SKM-1 treated with dmso at 0.1 percent for 144 hours (cell line): ENCODE results near the gene PRICKLE3.
A peak's percentile ranks its signal among the peaks of the same experiment; 100 is the strongest.
"Not testable (repeated sequence)": the region's sequence is repeated elsewhere in the genome, so short reads cannot be mapped to it uniquely, and the experiment has no call there.

ENCODE experiments used
- DNase-seq: peaks from one replicate; lab custom pipeline; 2025; ENCODE audit not compliant: unreplicated experiment; lab: John Stamatoyannopoulos, UW

Gene PRICKLE3

DNA sequence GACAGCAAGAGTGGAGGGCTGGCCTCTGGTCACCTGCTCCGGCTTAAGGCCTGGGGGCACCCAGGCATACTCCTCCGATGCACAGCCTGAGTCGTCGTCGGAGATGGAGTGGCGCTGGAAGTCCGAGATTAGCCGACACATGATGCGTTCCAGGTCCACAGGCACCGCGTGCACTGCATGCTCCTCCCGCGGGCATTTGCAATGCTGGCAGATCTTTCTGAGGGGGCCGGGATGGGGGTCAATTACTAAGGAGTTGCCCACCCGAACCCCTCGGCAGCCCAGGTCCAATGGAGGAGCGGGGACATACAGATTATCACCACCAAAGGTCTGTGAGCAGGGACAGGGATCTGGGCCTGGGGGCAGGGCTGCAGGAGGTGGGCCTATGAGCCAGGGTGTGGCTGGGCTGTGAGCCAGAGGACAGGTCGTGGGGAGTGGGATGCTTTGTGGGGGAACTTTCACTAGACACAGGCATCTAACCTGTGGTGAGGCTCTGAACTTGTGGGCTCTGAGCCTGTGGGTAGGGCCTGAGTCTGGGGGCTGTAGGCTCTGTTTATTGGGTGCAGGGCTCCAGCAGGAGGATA is 2.4 kb downstream of the PRICKLE3 start:
- no peak for DNase-seq

DNA sequence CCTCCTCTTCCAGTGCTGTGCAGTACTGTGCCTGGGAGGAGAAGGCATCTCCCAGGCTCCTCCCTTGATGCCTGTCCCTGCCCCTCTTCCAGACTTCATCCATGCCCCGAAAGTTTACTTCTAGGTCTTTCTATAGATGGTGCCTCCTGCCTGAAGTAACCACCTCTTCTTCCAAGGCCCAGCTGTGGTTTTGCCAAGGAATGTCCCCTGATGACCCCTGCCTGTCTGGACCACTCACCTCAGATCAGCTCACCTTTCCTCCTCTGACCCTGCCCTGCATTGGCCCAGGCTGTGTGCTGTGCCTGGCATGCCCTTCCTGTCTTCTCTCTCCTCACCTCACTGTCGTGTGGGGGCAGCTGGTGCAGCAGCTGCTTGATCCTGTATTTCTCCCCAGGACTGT is 6.8 kb downstream of the PRICKLE3 start:
- DNase-seq, result no peak

GRCh38 chrX:49178537-49178936 is 7.6 kb downstream of the PRICKLE3 start:
- DNase-seq, result no peak

- no peak for DNase-seq
Observed at GRCh38 chrX:49177873-49178480, 8.2 kb downstream of the PRICKLE3 start.

- DNase-seq, result no peak
Observed at GRCh38 chrX:49177338-49177833, 8.8 kb downstream of the PRICKLE3 start.

- peak; percentile 35 for DNase-seq
Observed at GRCh38 chrX:49176421-49177326, 9.5 kb downstream of the PRICKLE3 start.

GRCh38 chrX:49175435-49176274 is 10.5 kb downstream of the PRICKLE3 start:
- DNase-seq, result no peak

GRCh38 chrX:49174723-49175122 is 11.4 kb downstream of the PRICKLE3 start:
- no peak for DNase-seq

DNA sequence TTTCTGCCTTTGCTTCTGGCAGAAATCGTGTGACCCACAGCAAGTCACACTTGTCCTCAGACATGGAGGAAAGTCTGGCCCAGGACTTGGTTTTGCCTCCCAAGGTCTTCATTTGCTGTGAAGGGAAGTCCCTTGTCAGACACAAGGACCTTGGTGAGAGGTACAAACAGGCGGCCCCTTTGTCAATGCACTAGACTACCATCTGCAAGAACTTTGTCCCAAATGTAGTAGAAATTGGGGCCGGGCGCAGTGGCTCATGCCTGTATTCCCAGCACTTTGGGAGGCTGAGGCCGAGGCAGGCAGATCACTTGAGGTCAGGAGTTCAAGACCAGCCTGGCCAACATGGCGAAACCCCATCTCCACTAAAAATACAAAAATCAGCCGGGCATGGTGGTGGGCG is 12.6 kb downstream of the PRICKLE3 start:
- not testable (repeated sequence) for DNase-seq

GRCh38 chrX:49172280-49172780 is 13.8 kb downstream of the PRICKLE3 start:
- peak; percentile 12 for DNase-seq

DNA sequence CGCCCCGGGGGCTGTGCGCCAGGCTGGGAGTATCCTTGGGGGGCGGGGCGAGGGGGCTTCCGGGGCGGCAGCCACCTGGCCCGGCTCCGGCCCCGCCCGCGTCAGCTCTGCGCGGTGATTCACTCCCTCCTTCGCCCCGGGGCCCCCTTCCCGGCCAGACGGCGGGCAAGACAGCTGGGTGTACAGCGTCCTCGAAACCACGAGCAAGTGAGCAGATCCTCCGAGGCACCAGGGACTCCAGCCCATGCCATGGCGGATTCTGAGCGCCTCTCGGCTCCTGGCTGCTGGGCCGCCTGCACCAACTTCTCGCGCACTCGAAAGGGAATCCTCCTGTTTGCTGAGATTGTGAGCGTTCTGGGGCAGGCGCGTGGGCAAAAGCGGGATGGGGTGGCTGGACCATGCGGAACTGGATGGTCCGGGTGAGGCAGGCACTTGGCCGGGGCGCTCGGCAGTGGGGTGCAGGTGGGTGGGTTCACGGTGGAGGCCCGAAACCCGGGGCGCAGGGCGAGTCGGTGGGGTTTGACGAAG is 14.4 kb downstream of the PRICKLE3 start, which contains the start of gene PLP2:
Gene PLP2 (plus strand): TSS at position 147 of the 528 bp plus-strand sequence. CDS start 103 bp downstream, at position 250.
- peak; percentile 11 for DNase-seq

DNA sequence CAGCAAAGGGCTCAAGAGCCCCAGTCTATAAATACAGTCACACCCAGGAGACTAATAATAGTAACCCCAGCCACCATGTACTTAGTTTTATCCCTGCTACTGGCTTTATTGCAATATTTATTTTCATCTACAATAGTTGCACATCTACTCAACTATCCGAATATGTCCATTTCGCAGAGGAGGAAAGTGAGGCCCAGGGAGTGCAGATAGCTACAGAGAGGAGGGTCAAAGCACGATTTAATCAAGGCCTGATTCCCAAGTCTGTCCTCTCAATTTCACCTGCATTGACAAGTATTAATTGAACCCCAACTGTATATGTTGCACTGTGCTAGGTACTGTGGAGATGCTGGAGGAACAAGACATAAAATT is 18.4 kb downstream of the PRICKLE3 start:
- DNase-seq, result no peak

GRCh38 chrX:49166914-49167739 is 19.0 kb downstream of the PRICKLE3 start:
- DNase-seq, result peak; percentile 86

DNA sequence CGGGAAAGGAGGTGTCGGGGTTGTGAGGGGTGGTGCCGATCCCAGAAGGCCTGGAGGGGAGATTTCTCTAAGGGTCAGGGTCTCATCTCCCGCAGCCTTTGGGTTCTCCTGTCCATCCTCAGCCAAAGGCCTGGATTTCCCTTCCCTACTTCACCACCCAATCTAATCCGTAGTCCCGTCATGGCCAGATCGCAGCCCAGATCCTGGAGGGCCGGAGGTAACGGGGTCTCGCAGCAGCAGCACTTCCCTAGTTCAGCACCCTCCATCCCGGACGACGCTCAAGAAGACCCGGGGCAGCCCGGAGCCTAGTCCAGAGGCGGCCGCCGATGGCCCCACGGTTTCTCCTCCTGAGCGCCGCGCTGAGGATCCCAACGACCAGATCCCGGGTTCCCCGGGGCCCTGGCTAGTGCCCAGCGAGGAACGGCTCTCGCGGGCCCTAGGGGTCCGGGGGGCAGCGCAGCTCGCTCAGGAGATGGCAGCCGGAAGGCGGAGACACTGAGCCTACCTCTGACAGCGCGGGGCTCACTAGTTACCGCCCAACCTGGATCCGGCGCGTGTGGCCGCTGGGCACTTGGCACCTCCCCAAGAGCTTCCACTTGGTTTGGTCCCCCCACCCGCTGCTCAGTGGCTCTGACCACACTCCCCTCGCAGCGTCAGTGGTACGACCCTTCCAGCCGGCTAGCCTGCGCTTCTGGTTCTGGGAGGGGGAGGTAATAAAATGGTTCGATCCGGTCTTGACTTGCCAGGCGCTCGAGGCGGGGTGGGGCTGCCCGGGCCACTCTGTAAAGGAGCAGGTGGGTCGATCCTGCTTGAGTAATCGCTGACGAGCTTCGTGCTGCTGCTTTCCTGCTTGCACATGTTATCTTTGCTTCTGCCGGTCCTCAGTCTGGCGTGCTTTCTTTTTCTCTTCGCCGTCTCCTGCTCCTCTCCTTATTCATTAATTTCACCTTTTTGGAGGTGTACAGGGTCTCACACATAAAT is 20.0 kb downstream of the PRICKLE3 start:
- DNase-seq, result peak; percentile 57

- no peak for DNase-seq
Observed at GRCh38 chrX:49164589-49165360, 21.4 kb downstream of the PRICKLE3 start.

GRCh38 chrX:49163555-49164419 is 22.4 kb downstream of the PRICKLE3 start:
- peak; percentile 66 for DNase-seq

DNA sequence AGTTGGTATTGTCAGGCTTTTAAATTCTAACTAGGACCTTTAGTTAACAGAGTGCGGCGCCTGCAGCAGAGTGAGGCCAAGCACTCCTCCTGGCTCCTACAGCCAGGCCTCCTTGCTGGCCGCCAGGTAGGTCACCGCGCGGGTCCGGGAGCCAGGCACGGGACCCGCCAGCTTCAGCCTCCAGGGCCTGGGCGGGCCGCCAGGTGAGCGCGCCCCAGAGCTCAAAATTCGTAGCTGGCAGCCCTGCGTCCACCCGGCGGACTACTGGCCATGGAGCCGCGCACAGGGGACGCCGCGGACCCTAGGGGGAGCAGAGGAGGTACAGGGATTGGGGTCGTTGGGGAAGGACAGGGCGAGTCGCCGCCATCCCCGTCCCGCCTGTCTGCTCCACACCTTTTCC is 23.6 kb downstream of the PRICKLE3 start, which contains the start of gene MAGIX:
Gene MAGIX (plus strand): TSS at position 139 of the 400 bp plus-strand sequence. CDS start 132 bp downstream, at position 271.
- DNase-seq, result no peak
